ENCODE results near the gene CSTB. TPM values are rescaled to one million over a fixed set of nuclear protein-coding genes. Genes with fewer than 3 reads are reported as not detected.

Gene CSTB
- total RNA-seq, 1 experiment from 2014 or later = 49.9 TPM

GRCh38 chr21:43737158-43737950 is 38.8 kb downstream of the CSTB start:
- BruUV-seq (replicated peaks) = no TSS peak

GRCh38 chr21:43736224-43736883 is 39.8 kb downstream of the CSTB start:
- no peak for DNase-seq
- H3K27me3 ChIP-seq (replicated peaks; ENCODE audit: control insufficient read depth, insufficient read depth, low read length) = no peaks in the 10 kb centered on the region
- H3K9me3 Mint-ChIP-seq (ENCODE audit: unreplicated experiment) = no peaks in the 10 kb centered on the region
- no peak for TF ChIP-seq CTCF (IDR thresholded peaks at IDR 0.05; ENCODE audit: insufficient read depth in 1 of 2, low read depth in 1 of 2, low read length in 1 of 2, severe bottlenecking in 1 of 2, unreplicated experiment in 1 of 2)
- peaks cover 14% of the 10 kb centered on the region for H3K4me1 ChIP-seq
- H3K9me3 ChIP-seq = no peaks in the 10 kb centered on the region
- no TSS peak for BruUV-seq (replicated peaks)
- H3K4me3 ChIP-seq (ENCODE audit: low read depth, low read length) = no peak overlapping the region
- H3K4me3 Mint-ChIP-seq (ENCODE audit: unreplicated experiment) = no peak overlapping the region
- intact Hi-C loops (cut with micrococcal nuclease; ENCODE audit: unreplicated experiment) = no loop called here
- POLR2A ChIA-PET = interaction anchor here (0.6 kb wide), 1 partner anchor 90 kb away, joined by 6 read pairs; no protein-coding TSS in a partner anchor
- no peaks in the 10 kb centered on the region for H3K27me3 Mint-ChIP-seq (ENCODE audit: insufficient read depth, unreplicated experiment)
- peaks cover 62% of the 10 kb centered on the region for H3K36me3 Mint-ChIP-seq (ENCODE audit: insufficient read depth, unreplicated experiment)
- H3K4me1 Mint-ChIP-seq (ENCODE audit: low read depth, unreplicated experiment) = peaks cover 3% of the 10 kb centered on the region
- H3K36me3 ChIP-seq (ENCODE audit: control insufficient read depth, insufficient read depth, low read length) = peaks cover 2% of the 10 kb centered on the region; the same call in 1 of the 2 replicates
- H3K27ac Mint-ChIP-seq (ENCODE audit: unreplicated experiment) = peak overlapping the region; percentile 61
- CTCF ChIA-PET = interaction anchor here (0.6 to 0.7 kb wide), 2 partner anchors 47 to 51 kb away, joined by 3 to 6 read pairs; no protein-coding TSS in a partner anchor

More at GRCh38 chr21:43737158-43737950, 38.8 kb downstream of the CSTB start:
- TF ChIP-seq CTCF (IDR thresholded peaks at IDR 0.05; ENCODE audit: insufficient read depth in 1 of 2, low read depth in 1 of 2, low read length in 1 of 2, severe bottlenecking in 1 of 2, unreplicated experiment in 1 of 2) = no peak
- H3K36me3 ChIP-seq (ENCODE audit: control insufficient read depth, insufficient read depth, low read length) = peaks cover 2% of the 10 kb centered on the region
- DNase-seq = no peak
- Mint-ChIP-seq H3K4me1 (ENCODE audit: low read depth, unreplicated experiment) (no peaks in the 10 kb centered on the region), H3K36me3 (ENCODE audit: insufficient read depth, unreplicated experiment) (peaks cover 61% of the 10 kb centered on the region), H3K4me3 (ENCODE audit: unreplicated experiment) (no peak overlapping the region), H3K27ac (ENCODE audit: unreplicated experiment) (peak overlapping the region; percentile 42), H3K27me3 (ENCODE audit: insufficient read depth, unreplicated experiment) (no peaks in the 10 kb centered on the region), H3K9me3 (ENCODE audit: unreplicated experiment) (no peaks in the 10 kb centered on the region)
- intact Hi-C loops (cut with micrococcal nuclease; ENCODE audit: unreplicated experiment) = no loop called here
- CTCF ChIA-PET = interaction anchor here (0.7 kb wide), 1 partner anchor 52 kb away, joined by 6 read pairs; no protein-coding TSS in a partner anchor
- H3K4me3 ChIP-seq (ENCODE audit: low read depth, low read length) = no peak overlapping the region
- no peaks in the 10 kb centered on the region for H3K9me3 ChIP-seq
- no peaks in the 10 kb centered on the region for H3K27me3 ChIP-seq (replicated peaks; ENCODE audit: control insufficient read depth, insufficient read depth, low read length)
- POLR2A ChIA-PET = no interaction called here
- peaks cover 12% of the 10 kb centered on the region for H3K4me1 ChIP-seq

- Mint-ChIP-seq H3K9me3 (ENCODE audit: unreplicated experiment) (no peaks in the 10 kb centered on the region), H3K27me3 (ENCODE audit: insufficient read depth, unreplicated experiment) (no peaks in the 10 kb centered on the region), H3K36me3 (ENCODE audit: insufficient read depth, unreplicated experiment) (peaks cover 62% of the 10 kb centered on the region), H3K4me1 (ENCODE audit: low read depth, unreplicated experiment) (peaks cover 7% of the 10 kb centered on the region), H3K27ac (ENCODE audit: unreplicated experiment) (peak overlapping the region; percentile 61), H3K4me3 (ENCODE audit: unreplicated experiment) (no peak overlapping the region)
- H3K4me1 ChIP-seq = peaks cover 18% of the 10 kb centered on the region
- peaks cover 2% of the 10 kb centered on the region; the same call in 1 of the 2 replicates for H3K36me3 ChIP-seq (ENCODE audit: control insufficient read depth, insufficient read depth, low read length)
- DNase-seq = no peak
- intact Hi-C loops (cut with micrococcal nuclease; ENCODE audit: unreplicated experiment) = no loop called here
- no peak for TF ChIP-seq CTCF (IDR thresholded peaks at IDR 0.05; ENCODE audit: insufficient read depth in 1 of 2, low read depth in 1 of 2, low read length in 1 of 2, severe bottlenecking in 1 of 2, unreplicated experiment in 1 of 2)
- POLR2A ChIA-PET = interaction anchor here (0.6 kb wide), 1 partner anchor 89 kb away, joined by 6 read pairs; no protein-coding TSS in a partner anchor
- H3K9me3 ChIP-seq = no peaks in the 10 kb centered on the region
- no peak overlapping the region for H3K4me3 ChIP-seq (ENCODE audit: low read depth, low read length)
- no TSS peak for BruUV-seq (replicated peaks)
- CTCF ChIA-PET = interaction anchor here (0.6 kb wide), 1 partner anchor 46 kb away, joined by 3 read pairs; no protein-coding TSS in a partner anchor
- H3K27me3 ChIP-seq (replicated peaks; ENCODE audit: control insufficient read depth, insufficient read depth, low read length) = no peaks in the 10 kb centered on the region
Measured at GRCh38 chr21:43735236-43736091, 40.6 kb downstream of the CSTB start.
